GM18511 (cell line): ENCODE data around the gene TRIM67.

Experiments
- ATAC-seq: cut with Tn5 transposase; IDR thresholded peaks from one replicate; pipeline ENCODE4 v1.9.1; 2021; ENCODE audit warnings: mild to moderate bottlenecking, moderate library complexity; ENCODE audit not compliant: unreplicated experiment

The TRIM67 gene

GRCh38 chr1:231182317-231182716 is 20.5 kb downstream of the TRIM67 start:
- ATAC-seq, result no peak

- no peak for ATAC-seq
Measured at GRCh38 chr1:231183639-231184590, 22.1 kb downstream of the TRIM67 start.

GRCh38 chr1:231184891-231185290 is 23.0 kb downstream of the TRIM67 start:
- no peak for ATAC-seq

DNA sequence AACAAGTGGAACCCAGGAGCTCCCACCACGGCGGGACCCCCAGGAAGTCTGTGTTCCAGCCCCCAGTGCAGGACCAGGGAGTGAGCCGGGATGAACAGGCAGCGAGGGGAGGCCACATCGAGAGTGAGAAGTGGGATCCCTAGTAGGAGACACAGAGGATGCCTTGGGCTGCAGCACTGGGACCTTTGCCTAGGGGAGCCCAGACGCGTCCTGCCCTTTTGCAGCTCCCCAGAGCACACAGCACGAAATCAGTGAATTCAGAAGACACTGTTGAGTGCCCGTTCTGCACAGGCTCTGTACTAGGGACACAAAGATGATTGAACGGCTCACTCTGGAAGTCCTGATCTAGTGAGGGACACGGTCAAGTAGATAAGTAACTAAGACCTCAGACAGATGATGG is 23.5 kb downstream of the TRIM67 start:
- ATAC-seq, result no peak

GRCh38 chr1:231186356-231187115 is 24.7 kb downstream of the TRIM67 start:
- no peak for ATAC-seq

GRCh38 chr1:231187571-231187970 is 25.7 kb downstream of the TRIM67 start:
- ATAC-seq, result no peak

DNA sequence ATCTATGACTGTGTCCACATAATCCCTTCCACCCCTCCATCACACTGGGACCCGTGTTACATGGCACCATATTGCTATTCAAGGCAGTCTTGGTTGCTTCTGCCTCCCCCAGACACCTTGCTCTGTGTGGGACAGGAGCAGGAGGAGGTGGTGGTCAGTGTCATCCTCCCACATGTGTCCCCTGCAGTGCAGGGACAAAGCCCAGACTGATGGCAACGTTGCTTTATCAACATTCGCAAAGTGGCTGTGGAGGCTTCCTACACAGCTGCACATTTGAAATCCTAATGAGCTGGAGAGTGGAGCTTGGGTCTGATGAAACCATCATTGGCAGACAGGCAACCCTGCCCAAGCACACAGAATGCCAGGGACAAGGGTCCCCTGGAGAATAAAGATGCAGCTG is 26.2 kb downstream of the TRIM67 start:
- no peak for ATAC-seq

- ATAC-seq, result no peak
Measured at GRCh38 chr1:231188768-231189167, 26.9 kb downstream of the TRIM67 start.

GRCh38 chr1:231189683-231190270 is 27.9 kb downstream of the TRIM67 start:
- ATAC-seq, result no peak

- no peak for ATAC-seq
Measured at GRCh38 chr1:231190456-231190855, 28.6 kb downstream of the TRIM67 start.

- ATAC-seq, result no peak
Measured at GRCh38 chr1:231192620-231193163, 30.8 kb downstream of the TRIM67 start.

DNA sequence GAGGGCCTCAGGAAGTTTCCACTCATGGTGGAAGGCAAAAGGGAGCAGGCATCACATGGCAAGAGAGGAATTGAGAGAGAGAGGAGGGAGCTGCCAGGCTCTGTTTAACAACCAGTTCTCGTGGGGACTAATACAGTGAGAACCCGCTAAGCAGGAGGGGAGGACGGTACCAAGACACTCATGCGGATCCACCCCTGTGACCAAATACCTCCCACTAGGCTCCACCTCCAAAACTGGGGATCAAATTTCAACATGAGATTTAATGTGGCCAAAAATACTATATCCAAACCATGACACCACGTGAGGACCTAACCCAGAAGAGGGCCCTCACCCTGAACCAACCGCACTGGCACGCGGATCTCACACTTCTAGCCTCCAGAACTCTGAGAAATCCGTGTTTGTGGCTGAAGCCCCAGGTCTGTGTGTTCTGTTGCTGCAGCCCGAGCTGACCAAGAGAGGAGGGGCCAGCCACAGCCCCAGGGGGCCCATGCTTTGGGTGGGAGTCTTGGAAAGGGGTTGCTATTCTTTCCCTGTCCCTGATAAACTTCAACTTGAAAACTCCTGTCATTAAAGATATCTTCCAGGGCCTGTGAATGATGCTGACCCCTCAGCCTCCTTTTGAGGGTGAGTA is 32.0 kb downstream of the TRIM67 start:
- no peak for ATAC-seq

DNA sequence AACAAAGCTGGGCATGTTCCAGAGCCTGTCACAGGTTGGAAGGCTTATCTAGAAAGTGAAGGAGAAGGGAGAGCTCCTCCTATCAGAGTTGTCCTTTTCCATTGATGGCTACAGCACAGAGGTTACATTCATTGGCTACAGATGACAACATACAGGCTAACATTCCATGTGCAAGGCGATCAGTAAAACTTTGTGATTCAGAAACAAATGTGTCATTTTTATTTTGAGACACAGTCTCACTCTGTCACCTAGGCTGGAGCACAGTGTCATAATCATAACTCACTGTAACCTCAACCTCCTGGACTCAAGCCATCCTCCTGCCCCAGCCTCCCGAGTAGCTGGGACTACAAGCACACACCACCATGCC is 32.6 kb downstream of the TRIM67 start:
- no peak for ATAC-seq

- ATAC-seq, result no peak
Measured at GRCh38 chr1:231194843-231195516, 33.1 kb downstream of the TRIM67 start.

GRCh38 chr1:231196307-231196706 is 34.4 kb downstream of the TRIM67 start:
- ATAC-seq, result no peak

DNA sequence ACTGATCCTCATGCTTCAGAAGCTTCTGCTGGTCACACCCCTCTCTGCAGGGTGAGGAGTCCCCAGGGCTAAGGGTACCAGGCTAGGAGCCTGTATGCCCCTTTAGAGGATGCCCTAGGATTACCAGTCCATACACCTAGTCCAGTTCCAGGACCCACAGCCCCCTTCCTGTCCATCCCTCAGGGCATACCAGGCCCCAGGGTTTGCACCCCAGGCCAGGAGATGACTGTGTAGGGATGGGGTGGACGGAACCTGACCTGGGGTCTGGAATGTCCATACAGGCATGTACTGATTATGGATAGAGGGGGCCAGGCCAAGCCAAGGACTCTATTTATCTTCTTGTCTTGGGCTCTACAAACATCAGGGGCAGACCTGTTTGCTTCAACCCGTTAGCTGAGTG is 34.9 kb downstream of the TRIM67 start:
- no peak for ATAC-seq

DNA sequence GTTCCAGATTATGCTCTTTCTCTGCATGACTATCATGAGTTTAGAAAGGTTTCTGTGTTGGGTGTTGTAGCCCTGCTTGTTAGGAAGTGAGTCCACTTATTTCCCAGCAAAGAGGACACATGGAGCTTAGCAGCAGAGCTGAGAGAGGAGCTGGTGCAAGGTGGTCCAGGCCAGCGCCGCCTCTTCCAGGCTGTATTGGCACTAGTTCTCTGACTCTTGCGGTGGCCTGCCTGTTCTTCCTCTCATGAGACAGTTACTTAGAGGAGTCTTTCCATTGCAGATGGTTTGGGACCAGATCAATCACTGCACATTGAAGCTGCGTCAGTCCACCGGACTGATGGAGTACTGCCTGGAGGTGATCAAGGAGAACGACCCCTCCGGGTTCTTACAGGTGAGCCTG is 38.0 kb downstream of the TRIM67 start:
- ATAC-seq, result no peak

DNA sequence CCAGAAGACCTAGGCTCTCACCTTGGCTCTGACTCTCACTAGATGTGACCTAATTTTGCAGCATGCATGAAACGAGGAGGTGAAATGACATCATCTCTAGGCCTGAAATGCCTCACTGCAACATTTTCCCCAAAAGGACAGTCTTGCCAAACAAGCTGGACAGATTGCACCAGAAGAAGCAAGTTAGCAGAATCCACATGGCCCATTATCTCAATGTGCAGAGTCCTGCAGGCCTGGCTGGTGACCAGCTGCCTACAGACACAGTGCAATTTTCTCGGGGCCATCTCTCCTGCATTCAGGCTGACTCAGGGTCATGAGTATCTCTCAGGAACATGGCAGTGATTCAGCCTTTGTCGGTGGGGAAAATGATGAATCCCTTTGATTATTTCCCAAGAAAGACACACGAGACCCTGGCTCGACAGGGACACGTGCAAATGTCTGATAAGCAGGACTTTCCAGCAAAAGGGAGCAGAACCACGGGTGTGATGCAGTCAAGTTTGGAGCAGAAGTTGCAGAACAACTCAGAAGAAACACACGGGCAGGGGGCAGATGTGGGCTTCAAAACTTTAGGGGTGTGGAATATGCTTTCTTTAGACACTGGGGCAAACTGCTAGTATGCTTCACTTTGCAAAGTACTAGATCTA is 38.7 kb downstream of the TRIM67 start:
- no peak for ATAC-seq

- no peak for ATAC-seq
Measured at GRCh38 chr1:231201375-231201978, 39.6 kb downstream of the TRIM67 start.
